HG03460 (cell line): ENCODE measurements around the gene IGF2R.
"Not testable (repeated sequence)": the region's sequence is repeated elsewhere in the genome, so short reads cannot be mapped to it uniquely, and the experiment has no call there.

Experiments
- ATAC-seq: cut with Tn5 transposase; IDR thresholded peaks from one replicate; pipeline ENCODE4 v1.9.1; 2021; ENCODE audit not compliant: unreplicated experiment

IGF2R gene

DNA sequence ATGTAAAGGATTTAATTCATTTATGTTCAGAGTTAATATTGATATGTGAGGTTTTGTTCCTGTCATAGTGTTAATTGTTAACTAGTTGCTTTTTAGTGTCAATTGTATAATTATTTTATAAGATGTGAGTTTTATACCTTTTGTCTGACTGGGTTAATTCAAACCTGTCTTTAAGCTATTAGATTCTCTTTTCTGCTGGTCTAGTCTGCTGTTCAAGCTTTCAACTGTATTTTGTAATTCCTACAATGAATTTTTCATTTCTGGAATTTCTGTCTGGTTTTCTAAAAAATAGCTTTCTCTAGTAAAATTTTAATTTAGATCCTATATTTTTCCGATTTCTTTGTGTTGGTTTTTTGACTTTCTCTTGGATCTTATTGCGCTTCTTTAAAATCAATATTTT lies 26.5 kb downstream of the IGF2R start:
- ATAC-seq = no peak

DNA sequence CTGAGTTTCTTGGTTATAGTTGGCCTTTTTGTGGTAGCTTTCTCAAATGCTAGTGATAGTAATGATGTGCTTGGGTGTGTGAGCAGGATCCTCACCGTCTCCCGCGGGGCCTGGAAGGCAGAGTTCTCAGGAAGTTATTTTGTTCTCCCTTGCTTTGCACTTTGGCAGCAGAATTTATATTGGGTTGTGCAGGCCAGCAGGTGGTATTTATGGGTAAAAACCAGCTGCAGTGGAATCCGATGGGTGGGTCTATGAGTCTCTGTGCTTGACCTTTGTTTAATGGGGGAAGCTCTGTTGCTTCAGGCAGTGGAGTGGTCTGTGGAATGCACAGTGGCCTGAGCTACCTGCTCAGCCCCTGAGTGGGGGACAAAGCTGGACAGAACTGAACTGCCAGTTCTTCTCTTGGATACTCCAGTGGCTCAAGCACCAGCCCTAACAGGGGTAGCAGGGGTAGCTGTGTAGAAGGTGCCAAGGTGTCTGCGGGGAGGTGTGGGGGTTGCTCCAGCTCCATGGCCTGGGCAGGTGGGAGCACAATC lies 27.3 kb downstream of the IGF2R start:
- no peak for ATAC-seq

DNA sequence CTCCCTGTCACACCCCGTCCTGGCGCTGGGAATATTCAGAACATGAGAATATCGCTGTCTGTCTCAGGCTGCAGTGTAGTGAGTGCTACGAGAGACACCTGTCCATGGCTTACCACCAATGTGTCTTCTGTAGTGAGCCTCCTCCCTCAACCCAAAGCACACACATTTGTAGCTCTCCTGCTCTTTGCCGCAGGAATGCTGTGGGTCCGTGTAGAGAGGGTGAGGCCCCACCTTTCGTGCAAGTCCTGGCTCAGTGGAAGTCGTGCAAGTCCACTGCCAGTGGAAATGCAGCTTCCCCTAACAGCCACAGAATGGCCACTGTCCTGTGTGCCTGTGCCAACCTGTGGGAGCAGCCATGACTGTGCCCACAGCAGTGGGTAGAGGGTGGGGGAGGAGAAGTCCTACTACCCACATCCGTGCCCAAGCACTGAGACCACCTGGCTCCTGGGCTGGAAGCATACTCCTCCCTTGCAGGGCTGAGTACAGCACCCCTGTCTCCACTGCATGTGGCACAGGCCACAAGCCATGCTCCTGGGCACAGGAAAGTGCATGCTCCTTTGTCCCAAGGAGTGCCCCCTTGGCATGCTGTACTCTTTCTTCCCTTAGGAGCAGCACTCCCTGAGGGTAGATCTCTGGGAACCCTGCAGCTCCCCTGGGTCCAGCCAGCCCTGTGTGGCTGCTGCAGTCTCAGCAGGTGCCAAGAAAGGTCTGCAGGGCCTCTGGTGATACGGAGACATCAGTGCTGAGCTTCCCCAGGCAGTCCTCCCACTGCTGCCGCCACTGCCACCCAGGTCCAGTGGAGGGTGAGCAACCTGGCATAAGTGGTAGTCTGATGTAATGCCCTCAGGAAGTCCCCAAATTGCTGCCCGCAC lies 28.0 kb downstream of the IGF2R start:
- ATAC-seq = no peak

GRCh38 chr6:159997498-159998101 lies 28.7 kb downstream of the IGF2R start:
- ATAC-seq = no peak

- ATAC-seq = no peak
Observed at GRCh38 chr6:159998538-159998937, 29.7 kb downstream of the IGF2R start.

GRCh38 chr6:159999240-159999671 lies 30.4 kb downstream of the IGF2R start:
- ATAC-seq = no peak

- no peak for ATAC-seq
Observed at GRCh38 chr6:160000280-160000704, 31.4 kb downstream of the IGF2R start.

- not testable (repeated sequence) for ATAC-seq
Observed at GRCh38 chr6:160000893-160001427, 32.1 kb downstream of the IGF2R start.

GRCh38 chr6:160002882-160003281 lies 34.0 kb downstream of the IGF2R start:
- no peak for ATAC-seq

- ATAC-seq = no peak
Observed at GRCh38 chr6:160004018-160004417, 35.1 kb downstream of the IGF2R start.

DNA sequence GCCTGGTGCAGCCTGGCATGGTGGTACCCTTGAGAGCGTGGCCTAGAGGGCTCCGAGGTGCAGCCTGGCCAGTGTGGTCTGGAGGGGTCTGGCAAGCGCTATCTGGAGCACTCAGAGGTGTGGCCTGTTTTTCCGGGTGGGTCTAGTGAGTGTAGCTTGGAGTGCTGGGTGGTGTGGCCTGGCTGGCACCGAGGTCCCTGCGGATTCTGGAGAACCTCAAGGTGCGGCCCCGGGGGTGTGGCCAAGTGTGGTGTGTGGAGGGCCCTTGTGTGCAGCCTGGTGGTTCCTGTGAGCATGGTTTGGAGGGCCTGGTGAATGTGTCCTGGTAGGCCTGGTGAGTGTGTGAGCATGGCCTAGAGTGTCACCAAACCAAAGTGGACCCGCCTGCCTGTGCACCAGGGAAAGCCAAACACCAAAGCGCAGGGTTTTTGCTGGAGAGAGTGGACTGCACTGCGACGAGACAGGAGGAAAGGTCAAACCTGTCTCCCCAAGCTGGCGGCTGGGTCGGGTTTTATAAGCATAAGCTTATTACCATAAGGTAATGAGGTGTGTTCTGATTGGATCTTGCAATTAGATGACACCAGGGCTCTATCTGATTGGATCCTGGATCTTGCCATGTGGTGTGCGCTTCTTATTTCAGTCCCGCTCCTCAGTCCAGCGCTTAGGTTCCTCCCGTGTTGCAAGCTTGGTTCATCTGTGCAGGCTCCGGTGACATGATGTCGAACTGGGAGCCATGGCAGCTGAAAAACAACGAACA lies 35.7 kb downstream of the IGF2R start:
- no peak for ATAC-seq

DNA sequence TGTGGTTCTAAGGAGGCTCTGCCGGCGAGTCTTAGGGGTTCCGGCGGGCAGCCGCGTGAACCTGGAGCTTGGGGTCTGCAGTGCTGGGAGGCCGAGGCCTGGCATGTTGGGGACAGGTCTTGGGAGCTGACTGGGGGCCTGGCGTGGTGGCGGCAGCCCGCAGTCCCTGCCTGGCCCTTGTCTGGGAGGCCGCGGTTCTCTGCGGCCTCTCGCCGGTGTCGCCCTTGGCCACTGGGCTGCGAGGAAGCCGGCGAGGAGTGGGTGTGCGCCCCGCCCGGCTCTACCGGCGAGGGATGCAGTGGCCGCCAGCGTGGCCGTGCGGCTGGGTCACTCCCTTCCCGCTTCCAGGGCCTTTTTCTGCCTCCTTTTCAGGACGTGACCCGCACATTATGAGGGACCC lies 36.3 kb downstream of the IGF2R start:
- no peak for ATAC-seq

DNA sequence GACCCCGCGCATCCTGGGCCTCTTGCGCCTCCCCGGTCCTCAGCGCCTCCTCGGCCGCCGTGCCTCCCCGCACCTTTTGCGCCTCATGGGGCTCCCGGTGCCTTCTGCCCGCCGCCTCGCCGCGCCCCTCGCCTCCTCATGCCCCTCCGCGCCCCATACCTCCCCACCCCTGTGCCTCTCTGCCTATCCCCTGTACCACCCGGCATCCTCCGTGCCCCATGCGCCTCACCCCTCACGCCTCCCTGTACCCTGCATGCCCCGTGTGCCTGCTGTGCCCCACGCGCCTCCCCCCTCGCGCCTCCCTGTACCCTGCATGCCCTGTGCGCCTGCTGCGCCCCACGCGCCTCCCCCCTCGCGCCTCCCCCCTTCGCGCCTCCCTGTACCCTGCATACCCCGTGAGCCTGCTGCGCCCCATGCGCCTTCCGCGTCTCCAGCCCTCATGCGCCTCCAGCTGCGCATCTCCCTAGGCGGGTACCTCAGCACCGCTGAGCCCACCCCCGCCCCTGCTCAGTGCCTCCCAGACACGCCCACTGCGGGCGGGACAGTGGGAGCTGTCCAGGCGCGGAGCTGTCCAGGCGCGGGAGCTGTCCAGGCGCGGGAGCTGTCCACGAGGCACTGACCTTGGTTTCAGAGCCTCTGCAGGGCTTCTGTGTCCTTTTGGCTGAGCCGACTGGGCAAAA lies 37.1 kb downstream of the IGF2R start:
- no peak for ATAC-seq

GRCh38 chr6:160007145-160007544 lies 38.3 kb downstream of the IGF2R start:
- ATAC-seq = no peak

- no peak for ATAC-seq
Observed at GRCh38 chr6:160007611-160008010, 38.7 kb downstream of the IGF2R start.

- ATAC-seq = no peak
Observed at GRCh38 chr6:160010067-160010466, 41.2 kb downstream of the IGF2R start.

GRCh38 chr6:160013987-160014868 lies 45.3 kb downstream of the IGF2R start:
- ATAC-seq = no peak

GRCh38 chr6:160014869-160015182 lies 45.9 kb downstream of the IGF2R start:
- ATAC-seq = no peak

GRCh38 chr6:160015778-160016684 lies 47.1 kb downstream of the IGF2R start:
- no peak for ATAC-seq
